Brain microvascular endothelial cell (primary cell): ENCODE results near the gene MYL3.

ENCODE experiments used
- DNase-seq: peaks from one replicate; pipeline ENCODE4 v3.0.0-alpha.2; 2020
- H3K27ac ChIP-seq: fragments of 250-450 bp; sonication (Bioruptor Pico); 2 replicates; pipeline ENCODE4 v1.5.1; 2020; ENCODE audit warnings: mild to moderate bottlenecking, moderate library complexity
- H3K27me3 ChIP-seq: fragments of 250-450 bp; sonication (Bioruptor Pico); replicated peaks from 2 replicates; pipeline ENCODE4 v1.5.1; 2020; ENCODE audit warnings: mild to moderate bottlenecking
- H3K36me3 ChIP-seq: fragments of 250-450 bp; sonication (Bioruptor Pico); replicated peaks from 2 replicates; pipeline ENCODE4 v1.5.1; 2020; ENCODE audit warnings: mild to moderate bottlenecking
- H3K4me3 ChIP-seq: 2 replicates; pipeline ENCODE4 v1.5.1; 2011; ENCODE audit warnings: low read depth, mild to moderate bottlenecking, control low read depth, low read length, moderate library complexity
- in situ Hi-C: cut with HindIII; loops from 2 replicates; pipeline ENCODE4 v1.10.0; 2017; ENCODE audit warnings: low sequenced_read_pairs, low pct_ligation_motif_present
- TF ChIP-seq, protein P1 (sequence below): IDR thresholded peaks from 2 replicates; pipeline ENCODE4 v1.5.1; 2011; ENCODE audit warnings: low read depth, mild to moderate bottlenecking, moderate library complexity, low read length, control low read depth, inconsistent platforms; ENCODE audit errors: missing control alignments

The MYL3 gene

DNA sequence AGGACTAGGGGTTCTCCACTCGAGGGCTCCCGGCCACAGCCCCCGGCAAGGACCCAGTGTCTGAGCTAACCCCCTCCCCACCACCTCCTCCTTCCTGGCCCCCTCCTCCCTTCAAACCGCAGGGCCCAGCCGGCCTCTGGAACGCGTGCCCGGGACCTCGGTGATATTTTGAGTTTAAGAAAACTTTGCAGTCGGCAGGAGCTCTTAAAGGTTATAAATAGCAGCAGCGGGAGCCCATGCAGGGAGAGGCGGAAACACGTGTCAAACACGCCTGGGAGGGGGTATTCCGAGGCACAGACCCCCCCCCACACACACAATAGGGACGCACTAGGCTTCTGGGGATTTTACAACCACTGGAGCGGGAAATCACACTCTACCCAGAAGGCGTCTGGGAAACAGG is 11.2 kb upstream of the MYL3 start:
- Histone ChIP-seq H3K4me3 (no peak overlapping the region), H3K27me3 (peaks cover 4% of the 10 kb centered on the region), H3K27ac (no peak overlapping the region), H3K36me3 (no peaks in the 10 kb centered on the region)
- DNase-seq, result no peak
- in situ Hi-C loops, result no loop called here
- TF ChIP-seq, protein P1, sequence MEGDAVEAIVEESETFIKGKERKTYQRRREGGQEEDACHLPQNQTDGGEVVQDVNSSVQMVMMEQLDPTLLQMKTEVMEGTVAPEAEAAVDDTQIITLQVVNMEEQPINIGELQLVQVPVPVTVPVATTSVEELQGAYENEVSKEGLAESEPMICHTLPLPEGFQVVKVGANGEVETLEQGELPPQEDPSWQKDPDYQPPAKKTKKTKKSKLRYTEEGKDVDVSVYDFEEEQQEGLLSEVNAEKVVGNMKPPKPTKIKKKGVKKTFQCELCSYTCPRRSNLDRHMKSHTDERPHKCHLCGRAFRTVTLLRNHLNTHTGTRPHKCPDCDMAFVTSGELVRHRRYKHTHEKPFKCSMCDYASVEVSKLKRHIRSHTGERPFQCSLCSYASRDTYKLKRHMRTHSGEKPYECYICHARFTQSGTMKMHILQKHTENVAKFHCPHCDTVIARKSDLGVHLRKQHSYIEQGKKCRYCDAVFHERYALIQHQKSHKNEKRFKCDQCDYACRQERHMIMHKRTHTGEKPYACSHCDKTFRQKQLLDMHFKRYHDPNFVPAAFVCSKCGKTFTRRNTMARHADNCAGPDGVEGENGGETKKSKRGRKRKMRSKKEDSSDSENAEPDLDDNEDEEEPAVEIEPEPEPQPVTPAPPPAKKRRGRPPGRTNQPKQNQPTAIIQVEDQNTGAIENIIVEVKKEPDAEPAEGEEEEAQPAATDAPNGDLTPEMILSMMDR, result no peak

DNA sequence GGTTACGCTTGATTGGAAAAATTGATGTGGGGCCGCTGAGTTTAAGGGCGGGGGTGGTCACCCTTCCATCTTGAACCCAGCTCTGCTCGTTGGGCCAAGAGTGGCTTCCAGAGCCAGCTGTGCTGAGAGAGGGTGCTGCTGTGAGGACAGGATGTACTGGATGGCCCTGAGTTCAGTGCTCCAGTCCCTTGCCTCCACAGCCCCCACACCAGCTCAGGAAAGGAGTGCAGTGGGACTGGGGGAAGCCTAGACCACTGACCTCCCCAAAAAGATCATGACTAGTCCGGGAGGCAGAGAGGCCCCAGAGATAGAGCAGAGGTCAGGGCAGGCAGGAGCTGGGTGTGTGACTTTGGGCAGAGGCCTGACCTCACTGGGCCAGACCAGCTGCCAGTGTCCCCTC is 10.3 kb upstream of the MYL3 start:
- Histone ChIP-seq H3K4me3 (no peak overlapping the region), H3K36me3 (no peaks in the 10 kb centered on the region), H3K27me3 (peaks cover 4% of the 10 kb centered on the region), H3K27ac (no peak overlapping the region)
- DNase-seq, result no peak
- TF ChIP-seq, protein P1, result no peak
- in situ Hi-C loops, result no loop called here

DNA sequence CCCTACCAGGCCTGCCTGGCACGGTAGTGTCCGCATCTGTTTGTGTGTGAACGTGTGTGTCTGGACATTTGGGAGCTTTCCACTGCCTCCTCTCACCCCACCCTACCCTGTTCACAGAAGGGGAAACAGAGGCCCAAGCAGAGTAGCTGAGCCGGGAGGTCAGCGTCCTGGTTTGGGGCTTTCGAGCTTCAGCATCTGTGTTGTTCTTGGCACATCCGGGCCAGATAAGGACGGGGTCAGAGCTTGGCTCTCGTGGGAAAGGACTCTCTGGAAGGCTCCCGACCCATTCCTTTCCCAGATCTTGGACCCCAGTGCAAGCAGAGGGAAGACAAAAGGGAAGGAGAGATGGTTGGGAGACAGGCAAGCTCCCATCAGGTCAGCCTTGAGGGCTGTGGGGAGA is 8.0 kb upstream of the MYL3 start:
- no peak overlapping the region for H3K27ac ChIP-seq
- no peaks in the 10 kb centered on the region for H3K36me3 ChIP-seq
- TF ChIP-seq, protein P1, result no peak
- peak; percentile 31 for DNase-seq
- in situ Hi-C loops, result no loop called here
- peaks cover 4% of the 10 kb centered on the region for H3K27me3 ChIP-seq
- no peak overlapping the region for H3K4me3 ChIP-seq

DNA sequence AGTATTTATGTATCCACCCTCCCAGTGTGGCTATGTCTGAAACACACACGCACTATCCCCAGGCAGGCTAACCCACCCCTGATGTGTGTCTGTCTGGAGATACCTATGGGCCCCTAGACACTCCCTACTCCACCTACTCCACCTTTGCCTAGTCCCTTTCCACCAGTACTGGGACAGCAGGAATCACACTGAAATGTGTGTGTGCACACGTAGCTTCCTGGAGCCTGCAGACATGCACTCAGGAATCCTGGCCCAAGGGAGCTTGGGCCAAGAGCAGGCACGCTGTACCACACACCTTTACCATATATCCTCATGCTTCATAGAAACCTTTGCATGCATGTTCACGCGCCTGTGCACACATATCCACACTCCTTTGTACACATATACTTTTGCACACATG is 7.4 kb upstream of the MYL3 start:
- Histone ChIP-seq H3K4me3 (no peak overlapping the region), H3K36me3 (no peaks in the 10 kb centered on the region), H3K27ac (no peak overlapping the region), H3K27me3 (peaks cover 4% of the 10 kb centered on the region)
- no peak for DNase-seq
- TF ChIP-seq, protein P1, result no peak
- in situ Hi-C loops, result no loop called here

DNA sequence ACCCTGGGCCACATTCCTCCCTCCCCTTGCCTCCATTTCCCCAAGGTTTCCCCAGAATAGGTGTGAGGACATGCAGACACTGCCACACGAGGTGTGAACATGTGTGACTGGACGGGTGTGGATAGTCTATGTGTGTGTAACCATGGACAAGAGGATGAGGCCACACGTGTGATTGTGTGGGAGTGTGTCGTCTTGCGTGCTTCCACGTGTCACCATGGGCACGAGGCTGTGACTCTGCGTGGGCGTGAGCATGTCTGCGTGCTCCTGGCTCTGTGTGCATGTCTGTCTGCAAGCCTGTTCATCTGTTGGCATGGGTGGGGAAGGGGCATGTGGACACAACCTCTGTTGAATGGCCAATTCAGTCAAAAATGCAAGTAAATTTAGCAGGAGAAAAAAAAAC is 6.2 kb upstream of the MYL3 start:
- no peak for DNase-seq
- H3K4me3 ChIP-seq, result no peak overlapping the region
- H3K27ac ChIP-seq, result no peak overlapping the region
- TF ChIP-seq, protein P1, result no peak
- in situ Hi-C loops, result no loop called here
- peaks cover 4% of the 10 kb centered on the region for H3K27me3 ChIP-seq
- no peaks in the 10 kb centered on the region for H3K36me3 ChIP-seq

DNA sequence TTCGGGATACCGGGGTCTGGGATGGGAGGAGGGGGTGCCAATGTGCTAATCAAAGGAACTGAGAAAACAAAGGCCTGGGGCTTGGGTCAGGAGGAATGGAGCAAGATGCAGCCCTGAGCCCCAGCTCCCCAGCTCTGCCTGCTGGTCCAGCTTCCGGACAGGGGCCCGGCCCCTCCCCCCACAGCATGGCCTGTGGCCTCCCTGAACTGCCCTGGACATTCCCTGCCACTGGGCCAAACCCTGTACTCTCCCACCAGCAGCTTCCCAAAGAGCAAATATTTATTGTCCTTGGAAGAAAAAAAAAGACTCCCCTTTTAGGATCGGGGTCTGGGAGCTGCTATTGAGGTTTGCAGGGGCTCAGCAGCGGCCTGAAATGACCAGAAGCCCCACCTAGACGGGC is 5.7 kb upstream of the MYL3 start:
- TF ChIP-seq, protein P1, result no peak
- in situ Hi-C loops, result no loop called here
- no peak for DNase-seq

More for the DNA sequence above, 5.7 kb upstream of the MYL3 start:
- H3K27ac ChIP-seq, result no peak overlapping the region
- H3K27me3 ChIP-seq, result peaks cover 4% of the 10 kb centered on the region
- no peaks in the 10 kb centered on the region for H3K36me3 ChIP-seq
- H3K4me3 ChIP-seq, result no peak overlapping the region
